HepG2 (cell line): ENCODE data around the gene ARAP3. TPM values are rescaled to one million over a fixed set of nuclear protein-coding genes. Genes with fewer than 3 reads are reported as not detected.
A peak's percentile ranks its signal among the peaks of the same experiment; 100 is the strongest.

ENCODE experiments used
- ATF6 ChIP-seq: sonication (generic); formaldehyde crosslinking; conservative IDR thresholded peaks from 2 replicates; pipeline ENCODE4 v1.4.0; 2020; ENCODE audit warnings: missing genetic modification reagents
- CREB1 ChIP-seq, 2 experiments: fragments of 450-650 bp in 1 of 2; IDR thresholded peaks; 2 replicates each; pipeline ENCODE4 v1.6.1; 2016 to 2017; ENCODE audit warnings: control low read depth in 1 of 2, mild to moderate bottlenecking in 1 of 2, missing compliant biosample characterization in 1 of 2, missing genetic modification characterization in 1 of 2
- GMEB1 ChIP-seq: sonication (generic); formaldehyde crosslinking; IDR thresholded peaks from 2 replicates; pipeline ENCODE4 v1.5.1; 2020; ENCODE audit warnings: missing genetic modification reagents, mild to moderate bottlenecking, borderline replicate concordance
- HDAC1 ChIP-seq: sonication (generic); formaldehyde crosslinking; IDR thresholded peaks from 2 replicates; pipeline ENCODE4 v1.5.1; 2020; ENCODE audit warnings: mild to moderate bottlenecking, missing genetic modification reagents
- HNF1B ChIP-seq: sonication (generic); formaldehyde crosslinking; IDR thresholded peaks from 2 replicates; pipeline ENCODE4 v1.5.1; 2020; ENCODE audit warnings: mild to moderate bottlenecking, moderate library complexity, missing genetic modification reagents
- HNF4A ChIP-seq: sonication (generic); formaldehyde crosslinking; IDR thresholded peaks from 2 replicates; pipeline ENCODE4 v1.4.0; 2020; ENCODE audit warnings: missing genetic modification reagents
- HNRNPH1 ChIP-seq: fragments of 200-400 bp; formaldehyde crosslinking; optimal IDR thresholded peaks from 2 replicates; pipeline ENCODE3; 2017; ENCODE audit warnings: mild to moderate bottlenecking, low read depth, low read length
- MAZ ChIP-seq, 2 experiments: sonication (generic) in 1 of 2; formaldehyde crosslinking in 1 of 2; IDR thresholded peaks; 2 replicates each; pipeline versions ENCODE4 v1.5.0 to v1.6.1; 2012 to 2020; ENCODE audit warnings: low read depth in 2 of 2, mild to moderate bottlenecking in 2 of 2, borderline replicate concordance in 1 of 2, improper control_type of control experiment in 1 of 2, low read length in 1 of 2, missing genetic modification reagents in 1 of 2, moderate library complexity in 1 of 2
- MED13 ChIP-seq: sonication (generic); formaldehyde crosslinking; IDR thresholded peaks from 2 replicates; pipeline ENCODE4 v1.5.0; 2020; ENCODE audit warnings: missing genetic modification reagents
- NCOA2 ChIP-seq: sonication (generic); formaldehyde crosslinking; IDR thresholded peaks from 2 replicates; pipeline ENCODE4 v1.8.0; 2022; ENCODE audit warnings: inconsistent platforms
- NFYB ChIP-seq: sonication (generic); formaldehyde crosslinking; IDR thresholded peaks from 2 replicates; pipeline ENCODE4 v1.4.0; 2020; ENCODE audit warnings: missing genetic modification reagents
- RBM39 ChIP-seq: fragments of 200-400 bp; formaldehyde crosslinking; IDR thresholded peaks from one replicate; pipeline ENCODE4 v1.6.1; 2018; ENCODE audit warnings: antibody characterized with exemption, mild to moderate bottlenecking, low read depth, low read length; ENCODE audit not compliant: poor library complexity, severe bottlenecking
- RFXAP ChIP-seq: sonication (generic); formaldehyde crosslinking; IDR thresholded peaks from 2 replicates; pipeline ENCODE4 v1.4.0; 2020; ENCODE audit warnings: missing genetic modification reagents, borderline replicate concordance
- TARDBP ChIP-seq: sonication (generic); formaldehyde crosslinking; IDR thresholded peaks from 2 replicates; pipeline ENCODE4 v1.8.0; 2022; ENCODE audit warnings: mild to moderate bottlenecking, missing genetic modification reagents
- TCF7L2 ChIP-seq: IDR thresholded peaks from 2 replicates; pipeline ENCODE4 v1.6.1; 2011; ENCODE audit warnings: mild to moderate bottlenecking, low read depth, low read length, moderate library complexity
- TEAD2 ChIP-seq: sonication (generic); formaldehyde crosslinking; IDR thresholded peaks from 2 replicates; pipeline ENCODE4 v1.9.0; 2021; ENCODE audit warnings: missing genetic modification reagents
- XBP1 ChIP-seq: sonication (generic); formaldehyde crosslinking; IDR thresholded peaks from 2 replicates; pipeline ENCODE4 v1.5.0; 2020; ENCODE audit warnings: missing genetic modification reagents
- ZBTB20 ChIP-seq: sonication (generic); formaldehyde crosslinking; IDR thresholded peaks from 2 replicates; pipeline ENCODE4 v1.8.1; 2023; ENCODE audit warnings: missing genetic modification reagents, low read depth, mild to moderate bottlenecking, borderline replicate concordance
- ZMYM2 ChIP-seq: sonication (generic); formaldehyde crosslinking; IDR thresholded peaks from 2 replicates; pipeline ENCODE4 v1.8.0; 2022; ENCODE audit warnings: mild to moderate bottlenecking, missing genetic modification reagents
- ZNF256 ChIP-seq: sonication (generic); formaldehyde crosslinking; conservative IDR thresholded peaks from 2 replicates; pipeline ENCODE4 v1.4.0; 2020; ENCODE audit warnings: missing genetic modification reagents
- ZNF282 ChIP-seq: fragments of 450-650 bp; IDR thresholded peaks from 2 replicates; pipeline ENCODE4 v1.6.1; 2018; ENCODE audit not compliant: partially characterized antibody
- ZNF446 ChIP-seq: sonication (generic); formaldehyde crosslinking; IDR thresholded peaks from 2 replicates; pipeline ENCODE4 v1.5.0; 2020; ENCODE audit warnings: mild to moderate bottlenecking, missing genetic modification reagents
- ZNF556 ChIP-seq: sonication (generic); formaldehyde crosslinking; IDR thresholded peaks from 2 replicates; pipeline ENCODE4 v1.4.0; 2020; ENCODE audit warnings: mild to moderate bottlenecking, missing genetic modification reagents, borderline replicate concordance
- ZNF615 ChIP-seq: sonication (generic); formaldehyde crosslinking; IDR thresholded peaks from 2 replicates; pipeline ENCODE4 v1.5.0; 2020; ENCODE audit warnings: mild to moderate bottlenecking, missing genetic modification reagents, borderline replicate concordance
- ZNF652 ChIP-seq: IDR thresholded peaks from 2 replicates; pipeline ENCODE4 v1.6.1; 2016; ENCODE audit warnings: low read depth, borderline replicate concordance
- ZNF781 ChIP-seq: sonication (generic); formaldehyde crosslinking; IDR thresholded peaks from 2 replicates; pipeline ENCODE4 v1.5.1; 2020; ENCODE audit warnings: borderline replicate concordance, mild to moderate bottlenecking, missing genetic modification reagents; ENCODE audit errors: not compliant biosample characterization
- polyA plus RNA-seq, 8 experiments: library from polyadenylated mRNA; depleted of rRNA in 3 of 8; stranded (reverse) in 7 of 8; unstranded in 1 of 8; fragments of >200 nt; fragmentation: Illumina TruSeq in 4 of 8; extraction: Trizol in 4 of 8; gene quantifications; 2 replicates each; pipeline versions ENCODE4 v1.2.1 to v1.2.3, GENCODE V29; 2011 to 2016; ENCODE audit warnings: low read depth in 4 of 8, missing spikeins in 1 of 8, mixed read lengths in 1 of 8; ENCODE audit not compliant: insufficient read depth in 1 of 8
- total RNA-seq, 5 experiments: library from RNA; depleted of rRNA; stranded (reverse); fragments of >200 nt; fragmentation: Illumina TruSeq; extraction: Trizol; gene quantifications; 2 replicates each; pipeline ENCODE4 v1.2.3, GENCODE V29; 2016; ENCODE audit warnings: low read depth in 1 of 5

ARAP3 gene
- total and polyA plus RNA-seq, 2 of the 13 experiments (the other 11 are each of a cell fraction or from before 2014, with no cell fraction given) = 0.25 TPM; not detected in 1

- TF ChIP-seq RBM39 = no peak
- no peak for TF ChIP-seq ZNF256
- TF ChIP-seq TCF7L2 = no peak
- no peak for TF ChIP-seq XBP1 (CRISPR knock-in tag)
- no peak for TF ChIP-seq TEAD2 (CRISPR knock-in tag)
- TF ChIP-seq MAZ (IDR thresholded peaks at IDR 0.05; ENCODE audit: borderline replicate concordance, low read depth, low read length) = no peak
- no peak for TF ChIP-seq MAZ (CRISPR knock-in tag; IDR thresholded peaks at IDR 0.05; ENCODE audit: low read depth)
- TF ChIP-seq ATF6 (CRISPR knock-in tag) = no peak
- TF ChIP-seq NFYB (CRISPR knock-in tag) = no peak
- no peak for TF ChIP-seq ZNF282
- TF ChIP-seq HNF4A (CRISPR knock-in tag) = peak; percentile 76
- no peak for TF ChIP-seq TARDBP
- TF ChIP-seq CREB1 (IDR thresholded peaks at IDR 0.05) = no peak
- peak; percentile 37; the same call in 1 of the 2 replicates for TF ChIP-seq CREB1 (CRISPR knock-in tag; IDR thresholded peaks at IDR 0.05)
- TF ChIP-seq ZNF781 (CRISPR knock-in tag) = no peak
- no peak for TF ChIP-seq MED13 (CRISPR knock-in tag)
- TF ChIP-seq GMEB1 (CRISPR knock-in tag) = no peak; the same call in 1 of the 2 replicates
- no peak for TF ChIP-seq ZMYM2 (CRISPR knock-in tag)
- TF ChIP-seq ZBTB20 (CRISPR knock-in tag) = no peak
- TF ChIP-seq ZNF446 (CRISPR knock-in tag) = no peak
- no peak for TF ChIP-seq ZNF615 (CRISPR knock-in tag)
- 0 out of 2 replicates have a peak, but pooled peaks have one; percentile 13 for TF ChIP-seq NCOA2 (CRISPR knock-in tag)
- no peak for TF ChIP-seq ZNF556 (CRISPR knock-in tag)
- TF ChIP-seq RFXAP (CRISPR knock-in tag) = no peak
- no peak for TF ChIP-seq ZNF652 (CRISPR knock-in tag)
- TF ChIP-seq HNRNPH1 = no peak
- TF ChIP-seq HNF1B (CRISPR knock-in tag) = peak; percentile 76; the same call in 1 of the 2 replicates
- TF ChIP-seq HDAC1 (CRISPR knock-in tag) = no peak
Measured at GRCh38 chr5:141608557-141608956, 73.5 kb downstream of the ARAP3 start (continued).
